Measurements from ENCODE around the gene STK17A. TPM values are rescaled to one million over a fixed set of nuclear protein-coding genes. Genes with fewer than 3 reads are reported as not detected.

Gene STK17A
- total RNA-seq, 3 donors from 2014 or later (not counting 1 experiment from before 2014, with no cell fraction given) = 92.9 to 135 (median 111) TPM

GRCh38 chr7:43535810-43536585 is 46.9 kb upstream of the STK17A start:
- H3K27me3 Mint-ChIP-seq (ENCODE audit: low read depth in 2 of 2) = peaks cover 8 to 19% of the 10 kb centered on the region in 2 donors
- no peak overlapping the region for H3K4me3 Mint-ChIP-seq
- Histone ChIP-seq H3K27me3 (ENCODE audit: control insufficient read depth, insufficient read depth, low read length) (no peaks in the 10 kb centered on the region), H3K4me3 (ENCODE audit: low read length) (no peak overlapping the region), H3K27ac (ENCODE audit: low read length) (no peak overlapping the region), H3K9me3 (ENCODE audit: control insufficient read depth, insufficient read depth, low read length) (no peaks in the 10 kb centered on the region), H3K36me3 (ENCODE audit: control insufficient read depth, insufficient read depth, low read length) (no peaks in the 10 kb centered on the region), H3K4me1 (ENCODE audit: control insufficient read depth, insufficient read depth, low read length) (no peaks in the 10 kb centered on the region)
- ATAC-seq (no peak), DNase-seq (no peak)
- no peak overlapping the region for H3K27ac Mint-ChIP-seq
- intact Hi-C loops (cut with micrococcal nuclease) = no loop called here
- no peaks in the 10 kb centered on the region for H3K9me3 Mint-ChIP-seq
- 89% methylated on average over 5 of the region's 6 CpGs for WGBS (ENCODE audit: insufficient coverage)
- H3K4me1 Mint-ChIP-seq = no peaks in the 10 kb centered on the region
- H3K36me3 Mint-ChIP-seq = no peaks in the 10 kb centered on the region
- TF ChIP-seq CTCF (IDR thresholded peaks at IDR 0.05) = no peak

GRCh38 chr7:43536773-43537172 is 46.1 kb upstream of the STK17A start:
- intact Hi-C loops (cut with micrococcal nuclease) = no loop called here
- Histone ChIP-seq H3K9me3 (ENCODE audit: control insufficient read depth, insufficient read depth, low read length) (no peaks in the 10 kb centered on the region), H3K36me3 (ENCODE audit: control insufficient read depth, insufficient read depth, low read length) (no peaks in the 10 kb centered on the region), H3K27me3 (ENCODE audit: control insufficient read depth, insufficient read depth, low read length) (no peaks in the 10 kb centered on the region), H3K4me3 (ENCODE audit: low read length) (no peak overlapping the region), H3K27ac (ENCODE audit: low read length) (no peak overlapping the region), H3K4me1 (ENCODE audit: control insufficient read depth, insufficient read depth, low read length) (no peaks in the 10 kb centered on the region)
- no peak overlapping the region for H3K27ac Mint-ChIP-seq
- no peak overlapping the region for H3K4me3 Mint-ChIP-seq
- DNase-seq (no peak), ATAC-seq (no peak)
- peaks cover 10 to 22% of the 10 kb centered on the region in 2 donors for H3K27me3 Mint-ChIP-seq (ENCODE audit: low read depth in 2 of 2)
- H3K36me3 Mint-ChIP-seq = no peaks in the 10 kb centered on the region
- no peak for TF ChIP-seq CTCF (IDR thresholded peaks at IDR 0.05)
- H3K9me3 Mint-ChIP-seq = no peaks in the 10 kb centered on the region
- WGBS (ENCODE audit: insufficient coverage) = 95% methylated on average over 15 of the region's 15 CpGs
- H3K4me1 Mint-ChIP-seq = no peaks in the 10 kb centered on the region

GRCh38 chr7:43537765-43538403 is 45.0 kb upstream of the STK17A start:
- no peak overlapping the region for H3K4me3 Mint-ChIP-seq
- H3K36me3 Mint-ChIP-seq = no peaks in the 10 kb centered on the region
- intact Hi-C loops (cut with micrococcal nuclease) = no loop called here
- WGBS (ENCODE audit: insufficient coverage) = 89% methylated on average over 9 of the region's 9 CpGs
- no peak for TF ChIP-seq CTCF (IDR thresholded peaks at IDR 0.05)
- peaks cover 14 to 28% of the 10 kb centered on the region in 2 donors for H3K27me3 Mint-ChIP-seq (ENCODE audit: low read depth in 2 of 2)
- no peaks in the 10 kb centered on the region for H3K4me1 Mint-ChIP-seq
- H3K4me3 ChIP-seq (ENCODE audit: low read length) = no peak overlapping the region
- H3K27ac ChIP-seq (ENCODE audit: low read length) = no peak overlapping the region
- H3K27me3 ChIP-seq (ENCODE audit: control insufficient read depth, insufficient read depth, low read length) = no peaks in the 10 kb centered on the region
- no peak for ATAC-seq
- no peaks in the 10 kb centered on the region for H3K4me1 ChIP-seq (ENCODE audit: control insufficient read depth, insufficient read depth, low read length)
- no peaks in the 10 kb centered on the region for H3K9me3 ChIP-seq (ENCODE audit: control insufficient read depth, insufficient read depth, low read length)
- no peaks in the 10 kb centered on the region for H3K36me3 ChIP-seq (ENCODE audit: control insufficient read depth, insufficient read depth, low read length)
- no peaks in the 10 kb centered on the region for H3K9me3 Mint-ChIP-seq
- no peak for DNase-seq
- H3K27ac Mint-ChIP-seq = no peak overlapping the region
